GM12874 (cell line): ENCODE data around the gene CYSTM1.

Experiments used
- CTCF ChIP-seq: IDR thresholded peaks from 2 replicates; pipeline ENCODE4 v1.5.1; 2011; ENCODE audit warnings: low read depth, mild to moderate bottlenecking, control low read depth, low read length, moderate library complexity; ENCODE audit not compliant: insufficient read depth

The CYSTM1 gene

GRCh38 chr5:140273401-140273877 is 98.5 kb downstream of the CYSTM1 start:
- TF ChIP-seq CTCF, result no peak

GRCh38 chr5:140275837-140276236 is 100.8 kb downstream of the CYSTM1 start:
- no peak for TF ChIP-seq CTCF

- TF ChIP-seq CTCF, result no peak
Observed at GRCh38 chr5:140282266-140282665, 107.3 kb downstream of the CYSTM1 start.

- TF ChIP-seq CTCF, result no peak
Observed at GRCh38 chr5:140284013-140284412, 109.0 kb downstream of the CYSTM1 start.

GRCh38 chr5:140286424-140286823 is 111.4 kb downstream of the CYSTM1 start:
- TF ChIP-seq CTCF, result no peak

- no peak for TF ChIP-seq CTCF
Observed at GRCh38 chr5:140287801-140288521, 113.0 kb downstream of the CYSTM1 start.

GRCh38 chr5:140292212-140293036 is 117.4 kb downstream of the CYSTM1 start:
- no peak for TF ChIP-seq CTCF
